GM18511 (cell line): Measurements from ENCODE around the gene FASTKD3.
A peak's percentile ranks its signal among the peaks of the same experiment; 100 is the strongest.
"Not testable (repeated sequence)": the region's sequence is repeated elsewhere in the genome, so short reads cannot be mapped to it uniquely, and the experiment has no call there.

Source experiments
- ATAC-seq: cut with Tn5 transposase; IDR thresholded peaks from one replicate; pipeline ENCODE4 v1.9.1; 2021; ENCODE audit warnings: mild to moderate bottlenecking, moderate library complexity; ENCODE audit not compliant: unreplicated experiment

The FASTKD3 gene, protein sequence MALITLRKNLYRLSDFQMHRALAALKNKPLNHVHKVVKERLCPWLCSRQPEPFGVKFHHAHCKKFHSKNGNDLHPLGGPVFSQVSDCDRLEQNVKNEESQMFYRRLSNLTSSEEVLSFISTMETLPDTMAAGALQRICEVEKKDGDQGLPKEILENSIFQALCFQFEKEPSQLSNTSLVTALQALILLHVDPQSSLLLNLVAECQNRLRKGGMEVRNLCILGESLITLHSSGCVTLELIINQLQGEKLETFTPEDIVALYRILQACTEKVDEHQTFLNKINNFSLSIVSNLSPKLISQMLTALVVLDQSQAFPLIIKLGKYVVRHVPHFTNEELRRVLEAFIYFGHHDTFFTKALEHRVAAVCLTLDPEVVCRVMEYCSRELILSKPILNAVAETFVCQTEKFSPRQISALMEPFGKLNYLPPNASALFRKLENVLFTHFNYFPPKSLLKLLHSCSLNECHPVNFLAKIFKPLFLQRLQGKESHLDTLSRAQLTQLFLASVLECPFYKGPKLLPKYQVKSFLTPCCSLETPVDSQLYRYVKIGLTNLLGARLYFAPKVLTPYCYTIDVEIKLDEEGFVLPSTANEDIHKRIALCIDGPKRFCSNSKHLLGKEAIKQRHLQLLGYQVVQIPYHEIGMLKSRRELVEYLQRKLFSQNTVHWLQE

DNA sequence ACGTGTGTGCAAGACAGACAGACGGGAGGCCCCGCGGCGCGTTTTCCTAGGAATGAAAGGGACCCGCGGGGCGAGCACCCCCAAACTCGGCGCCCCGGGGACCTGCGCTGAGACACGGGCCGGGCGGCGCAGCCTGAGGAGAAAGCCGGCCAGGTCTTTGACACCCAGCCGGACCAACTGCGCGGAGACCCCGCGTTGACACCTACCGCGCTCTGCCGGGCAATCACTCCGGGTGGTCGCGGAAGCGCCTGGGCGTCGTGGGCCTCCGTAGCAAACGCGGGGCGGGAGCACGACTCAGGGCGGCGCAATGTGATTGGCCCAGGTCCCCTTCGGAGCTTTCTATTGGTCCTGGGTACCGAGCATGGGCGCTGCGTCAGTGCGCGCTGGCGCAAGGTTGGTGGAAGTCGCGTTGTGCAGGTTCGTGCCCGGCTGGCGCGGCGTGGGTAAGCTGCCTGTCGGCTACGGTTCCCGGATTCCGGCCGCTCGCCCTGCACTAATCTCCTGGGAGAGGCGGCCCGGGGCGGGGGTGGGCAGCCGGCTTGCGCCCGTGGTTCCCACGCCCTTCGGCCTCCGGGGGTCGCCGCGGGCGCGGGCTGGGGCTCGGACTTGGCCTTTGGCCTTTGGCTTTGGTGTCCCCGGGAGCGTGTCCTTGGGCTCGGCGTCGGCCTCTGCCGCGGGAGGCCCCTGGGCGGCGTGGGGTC is at the start of gene FASTKD3, which contains the start of gene MTRR:
Gene FASTKD3, minus strand, starts transcription at position 259 of the 701 bp plus-strand sequence. CDS start 948 bp downstream, outside the sequence.
Gene MTRR, plus strand, starts transcription at position 376 of the 701 bp plus-strand sequence. CDS start 1,647 bp downstream, outside the sequence.
- ATAC-seq = peak; percentile 98

DNA sequence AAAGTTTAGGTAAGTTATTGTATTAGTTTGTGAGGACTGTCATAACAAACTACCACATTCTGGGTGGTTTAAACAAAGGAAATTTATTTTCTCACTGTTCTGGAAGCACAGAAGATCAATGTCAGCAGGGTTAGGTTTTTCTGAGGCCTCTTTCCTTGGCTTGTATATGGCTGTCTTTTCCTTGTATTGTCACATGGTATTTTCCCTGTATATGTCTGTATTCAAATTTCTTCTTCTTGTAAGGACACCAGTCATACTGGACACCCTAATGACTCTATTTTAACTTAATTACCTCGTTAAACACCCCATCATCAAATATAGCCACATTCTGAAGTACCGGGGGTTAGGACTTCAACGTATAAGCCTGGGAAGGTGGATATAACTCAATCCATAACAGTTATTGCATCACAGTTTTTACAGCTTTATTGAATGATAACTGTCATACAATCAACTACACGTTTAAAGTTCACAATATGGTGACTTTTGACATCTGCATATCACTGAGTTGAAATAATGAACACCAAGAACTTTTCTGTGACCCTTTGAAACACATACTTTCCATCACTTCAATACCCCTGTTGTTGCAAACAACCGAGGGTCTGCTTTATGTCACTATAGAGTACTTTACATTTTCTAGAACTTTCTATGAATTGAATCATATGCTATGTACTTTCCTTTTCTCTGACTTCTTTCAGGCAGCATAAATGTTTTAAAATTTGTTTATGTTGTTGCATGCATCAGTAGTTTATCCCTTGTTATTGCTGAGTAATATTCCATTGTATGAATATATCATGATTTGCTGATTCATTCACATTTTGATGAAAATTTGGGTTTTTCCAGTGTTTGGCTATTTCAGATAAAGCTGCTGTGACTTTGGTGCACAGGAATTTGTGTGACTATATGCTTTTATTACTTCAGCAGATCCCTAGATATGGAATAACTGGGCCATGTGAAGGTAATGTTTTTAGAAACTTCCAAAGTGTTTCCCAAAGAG is 48.6 kb upstream of the FASTKD3 start:
- ATAC-seq = no peak

DNA sequence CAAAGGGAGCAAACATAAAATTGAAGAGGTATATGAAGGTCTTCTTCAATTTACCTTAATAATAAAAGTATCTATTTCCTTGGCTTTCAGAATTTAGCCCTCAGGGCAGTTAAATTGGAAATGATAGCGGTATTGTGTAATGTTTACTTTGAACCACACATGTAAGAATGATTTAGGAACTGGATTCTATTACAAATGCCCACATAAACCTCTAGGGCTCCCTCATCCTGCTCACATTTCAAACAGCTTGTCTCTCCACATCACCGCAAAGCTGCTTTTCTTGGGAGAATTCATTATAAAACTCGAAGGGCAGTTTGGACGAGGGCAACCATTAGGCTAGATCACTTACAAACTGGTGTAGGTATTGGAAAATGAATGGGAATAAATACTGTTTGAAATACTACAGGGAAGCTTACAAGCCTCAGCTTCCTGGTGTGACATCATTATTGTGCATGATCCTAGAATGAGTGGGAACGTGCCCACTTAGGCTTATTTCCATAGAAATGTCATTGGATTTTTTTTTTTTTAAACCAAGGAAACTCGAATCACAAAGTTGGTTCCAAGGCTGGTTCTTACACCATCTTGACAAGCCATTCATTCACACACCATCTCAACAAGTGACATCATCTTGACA is 47.5 kb upstream of the FASTKD3 start:
- no peak for ATAC-seq

DNA sequence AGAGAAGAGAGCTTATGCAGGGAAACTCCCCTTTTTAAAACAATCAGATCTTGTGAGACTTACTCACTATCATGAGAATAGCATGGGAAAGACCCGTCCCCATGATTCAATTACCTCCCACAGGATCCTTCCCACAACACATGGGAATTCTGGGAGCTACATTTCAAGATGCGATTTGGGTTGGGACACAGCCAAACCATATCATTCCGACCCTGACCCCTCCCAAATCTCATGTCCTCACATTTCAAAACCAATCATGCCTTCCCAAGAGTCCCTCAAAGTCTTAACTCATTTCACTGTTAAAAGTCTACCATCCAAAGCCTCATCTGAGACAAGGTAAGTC is 42.6 kb upstream of the FASTKD3 start:
- ATAC-seq = not testable (repeated sequence)

DNA sequence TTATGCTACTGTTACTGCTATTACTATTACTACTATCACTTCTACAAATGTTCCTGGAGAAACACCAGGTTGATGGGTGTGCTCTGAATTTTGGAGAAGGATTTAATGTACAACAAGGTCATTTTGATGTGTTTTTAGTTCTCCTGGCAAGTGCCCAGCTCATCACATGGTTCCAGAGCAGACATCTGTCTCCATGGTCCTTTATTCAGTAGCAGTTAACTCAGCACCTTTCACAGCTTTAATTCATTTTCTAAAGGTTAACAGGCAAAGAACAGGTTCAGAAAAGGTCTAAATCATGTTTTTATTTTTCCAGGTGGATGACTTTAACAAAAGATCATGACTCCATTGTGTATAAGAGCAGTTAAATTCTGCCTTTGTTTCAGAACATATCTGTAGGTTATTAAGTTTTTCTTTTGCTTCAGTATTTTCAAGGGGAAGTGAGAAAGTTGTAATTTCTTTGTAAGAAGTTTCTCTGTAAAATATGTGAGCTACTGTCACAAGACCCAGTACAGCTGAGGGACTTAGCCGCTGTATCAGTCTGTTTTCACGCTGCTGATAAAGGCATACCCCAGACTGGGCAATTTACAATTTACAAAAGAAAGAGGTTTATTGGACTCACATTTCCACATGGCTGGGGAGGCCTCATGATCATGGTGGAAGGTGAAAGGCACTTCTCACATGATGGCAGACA is 42.1 kb upstream of the FASTKD3 start:
- peak; percentile 74 for ATAC-seq

DNA sequence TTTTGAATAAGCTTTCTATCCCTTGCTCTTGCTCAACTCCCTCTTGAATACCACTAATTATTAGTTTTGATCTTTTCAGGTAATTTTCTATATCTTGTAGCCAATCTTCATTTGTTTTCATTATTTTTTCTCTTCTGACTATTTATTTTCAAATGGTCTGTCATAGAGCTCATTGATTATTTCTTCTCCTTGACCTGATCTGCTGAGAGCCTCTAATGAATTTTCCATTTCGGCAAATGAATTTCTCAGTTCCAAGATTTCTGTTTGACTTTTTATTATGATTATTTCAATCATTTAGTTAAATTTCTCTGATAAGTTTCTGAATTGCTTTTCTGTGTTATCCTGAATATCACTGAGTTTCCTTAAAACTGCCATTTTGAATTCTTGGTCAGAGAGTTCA is 39.5 kb upstream of the FASTKD3 start:
- no peak for ATAC-seq

DNA sequence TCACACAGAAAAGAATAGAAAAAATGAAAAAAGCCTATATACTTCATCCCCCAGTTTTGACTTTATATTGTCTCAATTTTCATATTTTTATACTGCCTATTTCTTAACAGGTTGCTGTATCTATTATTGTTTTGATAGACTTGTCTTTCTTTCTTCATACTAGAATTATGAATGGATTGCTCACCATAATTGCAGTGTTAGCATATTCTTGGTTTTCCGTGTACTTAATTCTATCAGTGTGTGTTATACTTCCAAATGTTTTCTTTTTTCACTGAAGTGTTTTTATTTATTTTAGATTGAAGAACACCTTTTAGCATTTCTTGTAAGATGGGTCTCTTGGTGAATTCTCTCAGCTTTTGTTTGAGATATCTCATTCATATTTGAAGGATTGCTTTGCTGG is 38.8 kb upstream of the FASTKD3 start:
- ATAC-seq = no peak

DNA sequence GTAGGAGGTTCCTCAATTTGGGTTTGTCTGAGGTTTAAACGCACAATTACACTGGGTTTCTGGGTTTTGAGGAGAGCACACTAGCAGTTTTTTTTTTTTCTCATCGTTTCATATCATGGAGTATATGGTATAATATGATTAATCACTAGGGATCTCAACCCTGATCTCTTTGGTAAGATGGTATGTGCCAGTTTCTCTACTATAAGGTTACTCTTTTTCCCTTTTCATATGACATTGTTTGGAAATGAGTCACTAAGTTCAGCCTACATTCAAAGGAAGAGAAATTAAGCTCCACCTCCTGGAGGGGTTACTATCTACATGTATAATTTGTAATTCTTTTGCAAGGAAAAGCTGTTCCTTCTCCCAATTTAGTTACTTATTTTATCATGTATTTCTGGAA is 35.3 kb upstream of the FASTKD3 start:
- ATAC-seq = no peak

DNA sequence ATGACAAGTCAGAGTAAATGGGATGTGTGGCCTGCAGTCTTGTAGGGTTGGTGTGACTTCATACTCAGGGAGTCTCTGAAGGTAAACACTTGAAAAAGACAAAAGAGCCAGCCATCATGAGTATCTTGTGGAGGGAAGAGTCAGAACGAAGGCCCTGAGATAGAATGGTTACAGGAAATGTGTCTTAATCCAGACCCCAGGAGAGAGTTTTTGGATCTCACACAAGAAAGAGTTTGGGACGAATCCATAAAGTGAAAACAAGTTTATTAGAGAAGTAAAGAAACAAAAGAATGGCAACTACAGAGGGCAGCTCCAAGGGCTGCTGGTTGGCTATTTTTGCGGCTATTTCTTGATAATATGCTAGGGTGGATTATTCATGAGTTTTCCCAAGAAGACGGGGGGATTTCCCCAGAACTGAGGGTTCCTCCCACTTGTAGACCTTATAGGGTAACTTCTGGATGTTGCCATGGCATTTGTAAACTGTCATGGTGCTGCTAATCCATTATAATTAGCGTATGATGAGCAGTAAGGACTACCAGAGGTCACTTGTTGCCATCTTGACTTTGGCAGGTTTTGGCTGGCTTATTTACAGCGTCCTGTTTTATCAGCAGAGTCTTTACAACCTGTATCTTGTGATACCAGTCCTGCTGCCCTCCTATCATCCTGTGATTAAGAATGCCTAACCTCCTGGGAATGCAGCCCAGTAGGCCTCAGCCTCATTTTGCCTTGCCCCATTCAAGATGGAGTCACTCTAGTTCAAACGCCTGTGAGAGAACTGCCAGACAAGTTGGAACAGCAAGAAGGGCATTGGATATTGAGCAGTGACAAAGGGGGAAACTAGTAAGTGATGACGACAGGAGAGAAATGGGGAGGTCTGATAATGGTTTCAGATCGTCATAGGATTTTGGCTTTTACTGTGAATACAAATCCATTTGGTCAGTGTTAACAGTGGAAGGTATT is 34.1 kb upstream of the FASTKD3 start:
- no peak for ATAC-seq

DNA sequence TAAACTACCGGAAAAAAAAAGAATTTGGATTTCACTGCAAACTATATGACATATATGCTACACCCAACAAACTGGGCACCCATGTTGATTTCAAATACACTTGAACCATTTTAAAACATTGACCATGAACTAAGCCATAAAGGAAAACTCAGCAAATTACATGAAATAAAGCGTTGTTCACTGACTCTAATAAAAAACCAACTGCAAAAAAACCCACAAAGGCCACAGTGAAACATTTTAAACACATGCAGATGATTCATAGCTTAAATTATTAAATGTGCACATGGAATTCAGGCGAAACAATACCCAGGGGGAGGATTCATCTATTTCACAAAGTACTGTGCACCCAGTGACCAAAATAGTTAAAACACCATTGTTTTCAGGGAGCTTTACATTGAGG is 33.4 kb upstream of the FASTKD3 start:
- no peak for ATAC-seq

DNA sequence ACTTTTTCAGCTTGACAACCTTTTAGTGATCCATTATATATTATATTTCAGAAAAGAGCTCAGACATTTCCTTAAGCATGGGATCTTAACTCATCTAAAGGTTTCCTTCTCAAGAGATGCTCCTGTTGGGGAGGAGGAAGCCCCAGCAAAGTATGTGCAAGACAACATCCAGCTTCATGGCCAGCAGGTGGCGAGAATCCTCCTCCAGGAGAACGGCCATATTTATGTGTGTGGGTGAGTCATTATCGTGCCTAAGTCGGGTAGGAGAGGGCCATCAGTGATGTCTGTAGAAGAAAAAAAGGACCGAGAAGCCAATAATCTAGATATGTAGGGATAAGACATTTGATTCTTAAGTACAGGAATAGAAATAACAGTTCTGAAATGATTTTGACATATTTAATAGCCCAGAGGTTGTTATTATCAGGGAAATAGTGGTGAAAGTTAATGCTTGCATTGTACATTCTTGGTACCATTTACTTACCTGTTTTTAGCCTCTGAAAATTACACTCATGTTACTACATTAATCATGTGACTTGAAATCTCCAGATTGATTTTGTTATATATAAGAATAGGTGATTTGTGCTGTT is 28.3 kb upstream of the FASTKD3 start:
- peak; percentile 59 for ATAC-seq

DNA sequence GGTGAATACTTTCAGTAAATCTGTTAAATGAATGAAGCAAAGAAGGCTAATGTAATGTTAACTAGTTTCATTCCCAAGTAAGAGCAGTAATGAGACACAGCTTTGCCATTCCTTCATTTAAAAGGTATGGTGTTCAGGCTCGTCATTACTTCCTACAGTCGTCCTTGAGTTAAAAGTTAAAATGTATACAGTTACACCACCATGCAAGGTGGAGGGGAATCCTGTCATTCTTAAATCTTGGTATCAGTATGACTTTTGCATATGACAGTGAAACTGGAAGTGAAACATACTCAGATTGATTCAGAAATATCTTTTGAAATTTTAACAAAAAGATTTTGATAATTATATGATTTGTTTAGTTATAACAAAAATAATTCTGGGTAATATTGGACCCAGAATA is 26.0 kb upstream of the FASTKD3 start:
- peak; percentile 94 for ATAC-seq

DNA sequence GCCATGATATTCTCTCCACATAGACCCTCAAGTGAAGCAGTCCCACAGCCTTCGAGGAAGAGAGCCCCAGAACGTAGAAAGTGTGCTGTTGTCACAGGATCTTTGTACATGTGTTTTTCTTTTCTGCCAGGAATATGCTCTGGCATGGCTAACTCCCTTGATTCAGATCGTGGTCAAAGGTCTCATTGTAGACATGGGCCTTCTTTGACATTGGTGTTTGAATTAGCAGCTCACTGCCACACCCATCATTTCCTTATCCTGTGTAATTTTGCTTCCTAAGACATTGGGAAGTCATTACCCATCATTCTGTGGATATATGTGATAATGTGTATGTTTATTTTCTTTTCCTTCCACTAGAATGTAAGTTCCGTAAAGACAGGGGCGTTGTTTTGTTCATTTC is 25.6 kb upstream of the FASTKD3 start:
- no peak for ATAC-seq

DNA sequence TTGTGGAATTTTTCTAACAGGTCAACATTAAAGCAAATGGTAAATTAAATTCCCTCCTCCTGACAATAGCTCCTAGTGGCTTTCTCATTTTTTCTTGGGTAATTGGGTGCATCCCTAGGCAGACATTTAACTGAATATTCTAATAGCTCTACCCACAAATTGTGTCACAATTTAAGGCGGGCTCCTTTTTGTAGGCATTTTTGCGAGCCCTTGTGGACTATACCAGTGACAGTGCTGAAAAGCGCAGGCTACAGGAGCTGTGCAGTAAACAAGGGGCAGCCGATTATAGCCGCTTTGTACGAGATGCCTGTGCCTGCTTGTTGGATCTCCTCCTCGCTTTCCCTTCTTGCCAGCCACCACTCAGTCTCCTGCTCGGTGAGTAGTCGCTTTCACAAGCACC is 20.1 kb upstream of the FASTKD3 start:
- no peak for ATAC-seq

DNA sequence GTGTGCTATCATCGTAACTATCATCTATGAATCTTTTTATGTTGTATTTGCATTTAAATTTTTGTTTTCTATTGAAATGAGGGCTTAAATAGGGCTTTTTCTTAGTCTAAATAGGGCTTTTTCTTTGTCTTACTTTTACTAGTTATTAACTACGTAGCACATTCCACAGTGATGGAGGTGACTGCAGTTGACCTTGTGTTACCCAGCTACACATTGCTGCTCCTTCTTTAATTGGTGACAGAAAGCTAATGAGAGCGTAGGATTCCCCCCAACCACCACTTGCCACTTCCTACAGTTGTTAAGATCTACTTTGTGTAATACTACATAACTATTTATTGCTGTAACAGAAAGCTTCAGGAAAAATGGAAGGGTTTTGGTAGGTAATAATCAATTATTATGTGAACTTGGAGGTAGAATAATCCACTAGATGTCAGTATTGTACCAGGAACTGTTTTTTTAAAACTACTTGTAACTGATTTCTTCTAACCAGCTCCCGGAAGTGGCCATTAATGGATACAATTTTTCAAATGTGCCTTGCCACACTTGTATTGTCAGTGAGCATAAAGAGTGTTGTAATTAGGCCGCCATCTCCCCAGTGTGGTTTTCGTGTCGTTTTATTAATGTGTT is 18.1 kb upstream of the FASTKD3 start:
- ATAC-seq = peak; percentile 85

DNA sequence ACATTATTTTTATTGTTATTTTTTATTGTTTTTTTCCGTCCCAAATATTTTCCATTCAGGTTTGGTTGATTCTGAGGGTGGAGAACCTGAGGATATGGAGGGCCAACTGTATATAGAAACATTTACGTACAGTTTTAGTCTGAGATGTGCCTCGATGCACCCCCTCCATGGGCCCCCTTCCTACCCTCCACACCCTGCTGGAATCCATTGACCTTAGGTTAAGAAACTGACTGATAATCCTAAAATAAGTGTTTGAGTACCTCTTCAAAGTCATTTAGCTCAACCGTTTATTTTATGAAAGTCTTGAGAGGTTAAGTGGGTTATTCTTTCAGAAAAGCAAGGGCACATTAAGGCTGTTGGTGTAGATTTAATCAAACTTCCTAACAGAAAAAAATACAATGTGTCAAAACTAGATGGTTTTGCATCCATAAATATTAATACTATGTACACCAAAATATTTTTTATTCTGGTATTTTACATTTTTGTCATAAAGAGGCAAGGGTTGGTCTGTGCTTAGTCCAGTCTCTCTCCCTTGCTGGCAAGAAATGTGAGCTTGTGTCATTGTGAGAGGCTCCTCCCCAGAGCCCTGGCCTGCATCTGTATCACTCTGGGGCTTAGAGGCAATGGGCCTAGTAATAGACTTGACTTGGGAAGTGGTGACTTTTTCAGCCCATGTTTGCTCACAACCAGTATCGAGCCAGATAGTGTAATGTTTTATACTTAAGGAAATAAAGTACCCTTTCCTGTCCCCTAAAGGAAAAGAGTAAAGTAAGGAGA is 15.8 kb upstream of the FASTKD3 start:
- ATAC-seq = no peak

DNA sequence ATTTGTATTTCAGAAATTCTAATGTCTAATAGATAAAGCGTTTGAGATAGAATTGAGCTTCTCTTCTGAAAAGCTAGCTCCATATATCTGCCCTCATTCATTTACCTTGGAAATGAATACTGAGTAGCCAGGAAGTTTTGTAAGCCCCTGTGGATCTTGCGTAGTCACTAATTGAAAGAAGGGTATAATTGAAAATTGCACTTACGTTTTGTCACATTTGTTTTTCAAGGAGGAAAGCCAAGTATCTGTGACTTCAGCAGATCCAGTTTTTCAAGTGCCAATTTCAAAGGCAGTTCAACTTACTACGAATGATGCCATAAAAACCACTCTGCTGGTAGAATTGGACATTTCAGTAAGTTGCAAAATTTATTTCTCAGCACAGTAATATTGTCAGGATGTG is 14.1 kb upstream of the FASTKD3 start:
- no peak for ATAC-seq
